Chondrocyte (in vitro differentiated cells): Measurements from ENCODE around the gene STEAP1B. TPM values are rescaled to one million over a fixed set of nuclear protein-coding genes. Genes with fewer than 3 reads are reported as not detected.
A peak's percentile ranks its signal among the peaks of the same experiment; 100 is the strongest.

ENCODE experiments used
- DNase-seq: peaks from one replicate; pipeline ENCODE4 v3.0.0; 2021; ENCODE audit warnings: mixed read lengths, low spot score
- H3K27ac Mint-ChIP-seq: one replicate; pipeline ENCODE4 v1.8.0; 2021; ENCODE audit warnings: mild to moderate bottlenecking, moderate library complexity, mixed read lengths; ENCODE audit not compliant: unreplicated experiment
- H3K27me3 Mint-ChIP-seq: 2 replicates; pipeline ENCODE4 v1.8.0; 2021; ENCODE audit warnings: low read depth, mixed read lengths
- H3K36me3 Mint-ChIP-seq: 2 replicates; pipeline ENCODE4 v1.8.0; 2021; ENCODE audit warnings: low read depth, mixed read lengths
- H3K4me1 Mint-ChIP-seq: 2 replicates; pipeline ENCODE4 v1.8.0; 2021; ENCODE audit warnings: low read depth, mild to moderate bottlenecking, mixed read lengths
- H3K4me3 Mint-ChIP-seq: one replicate; pipeline ENCODE4 v1.8.0; 2021; ENCODE audit warnings: mild to moderate bottlenecking, moderate library complexity, mixed read lengths; ENCODE audit not compliant: unreplicated experiment
- H3K9me3 Mint-ChIP-seq: 2 replicates; pipeline ENCODE4 v1.8.0; 2021; ENCODE audit warnings: low read depth, mixed read lengths
- total RNA-seq: library from RNA; stranded (reverse); gene quantifications from 3 replicates; pipeline ENCODE4 v1.2.1, GENCODE V29; 2021
- TF ChIP-seq, protein P1 (sequence below): fragments of 200-600 bp; sonication (generic); IDR thresholded peaks from 2 replicates; pipeline ENCODE4 v1.5.0; 2021; ENCODE audit warnings: antibody characterized with exemption, mild to moderate bottlenecking, moderate library complexity

STEAP1B gene
- total RNA-seq, 1 donor from 2014 or later: 4.2 TPM

DNA sequence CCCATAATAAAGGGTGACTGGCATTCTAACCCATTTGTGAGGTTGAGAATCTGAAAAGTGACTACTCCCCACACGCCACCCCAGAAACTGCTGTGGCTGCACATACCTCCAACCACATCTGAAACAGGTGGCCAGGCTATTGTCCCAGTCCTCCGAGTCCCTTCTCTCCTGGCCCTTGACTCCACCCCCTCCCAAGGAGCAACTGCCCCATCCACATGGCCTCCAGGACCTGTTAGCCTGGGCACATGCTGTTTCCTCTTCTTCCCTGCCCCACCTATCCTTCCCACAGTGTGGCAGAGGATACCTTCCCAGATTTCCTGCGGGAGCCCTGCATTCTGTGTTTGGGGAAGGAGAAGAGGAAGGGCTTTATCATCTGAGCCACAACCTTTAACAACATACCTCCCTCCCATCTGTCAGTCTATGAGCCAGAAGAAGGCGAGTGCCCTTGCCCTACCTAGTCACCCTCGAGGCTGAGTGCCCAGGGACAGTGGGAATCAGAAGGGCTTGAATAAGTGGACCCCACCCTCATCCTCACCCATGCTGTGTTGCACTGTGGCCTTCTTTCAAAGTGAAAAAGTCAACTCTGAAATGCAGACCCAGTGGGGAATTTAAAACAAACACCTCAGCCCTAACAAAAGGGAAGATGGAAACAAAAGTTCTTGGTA lies 11.9 kb downstream of the STEAP1B start:
- no peaks in the 10 kb centered on the region for H3K36me3 Mint-ChIP-seq
- no peaks in the 10 kb centered on the region for H3K27me3 Mint-ChIP-seq
- no peak overlapping the region for H3K27ac Mint-ChIP-seq
- H3K9me3 Mint-ChIP-seq: peaks cover 3% of the 10 kb centered on the region
- no peak overlapping the region for H3K4me3 Mint-ChIP-seq
- TF ChIP-seq, protein P1, sequence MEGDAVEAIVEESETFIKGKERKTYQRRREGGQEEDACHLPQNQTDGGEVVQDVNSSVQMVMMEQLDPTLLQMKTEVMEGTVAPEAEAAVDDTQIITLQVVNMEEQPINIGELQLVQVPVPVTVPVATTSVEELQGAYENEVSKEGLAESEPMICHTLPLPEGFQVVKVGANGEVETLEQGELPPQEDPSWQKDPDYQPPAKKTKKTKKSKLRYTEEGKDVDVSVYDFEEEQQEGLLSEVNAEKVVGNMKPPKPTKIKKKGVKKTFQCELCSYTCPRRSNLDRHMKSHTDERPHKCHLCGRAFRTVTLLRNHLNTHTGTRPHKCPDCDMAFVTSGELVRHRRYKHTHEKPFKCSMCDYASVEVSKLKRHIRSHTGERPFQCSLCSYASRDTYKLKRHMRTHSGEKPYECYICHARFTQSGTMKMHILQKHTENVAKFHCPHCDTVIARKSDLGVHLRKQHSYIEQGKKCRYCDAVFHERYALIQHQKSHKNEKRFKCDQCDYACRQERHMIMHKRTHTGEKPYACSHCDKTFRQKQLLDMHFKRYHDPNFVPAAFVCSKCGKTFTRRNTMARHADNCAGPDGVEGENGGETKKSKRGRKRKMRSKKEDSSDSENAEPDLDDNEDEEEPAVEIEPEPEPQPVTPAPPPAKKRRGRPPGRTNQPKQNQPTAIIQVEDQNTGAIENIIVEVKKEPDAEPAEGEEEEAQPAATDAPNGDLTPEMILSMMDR: no peak
- no peak for DNase-seq
- H3K4me1 Mint-ChIP-seq: peaks cover 15% of the 10 kb centered on the region

DNA sequence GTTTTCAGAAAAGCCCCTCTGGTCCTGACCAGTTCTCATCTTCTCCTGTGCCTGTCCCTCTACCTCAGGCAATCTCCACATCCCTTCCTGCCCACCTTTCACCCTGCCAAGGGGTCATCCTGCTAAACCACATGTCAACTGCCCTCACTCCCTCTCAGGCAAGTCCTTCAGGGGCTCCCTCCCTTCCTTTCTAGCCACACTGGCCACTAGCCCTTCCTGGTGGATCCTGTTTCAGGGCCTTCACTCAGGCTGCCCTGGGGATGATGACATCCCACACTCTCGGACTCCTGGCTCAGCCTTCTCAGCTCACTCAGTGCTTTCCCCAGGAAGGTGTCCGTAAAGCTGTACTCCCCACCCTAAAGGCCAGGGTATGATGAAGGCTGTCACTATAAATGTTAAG lies 13.4 kb downstream of the STEAP1B start:
- TF ChIP-seq, protein P1: no peak
- H3K27ac Mint-ChIP-seq: peak overlapping the region; percentile 39
- DNase-seq: no peak
- no peaks in the 10 kb centered on the region for H3K27me3 Mint-ChIP-seq
- peaks cover 17% of the 10 kb centered on the region for H3K4me1 Mint-ChIP-seq
- peaks cover 3% of the 10 kb centered on the region for H3K9me3 Mint-ChIP-seq
- H3K4me3 Mint-ChIP-seq: no peak overlapping the region
- H3K36me3 Mint-ChIP-seq: no peaks in the 10 kb centered on the region

DNA sequence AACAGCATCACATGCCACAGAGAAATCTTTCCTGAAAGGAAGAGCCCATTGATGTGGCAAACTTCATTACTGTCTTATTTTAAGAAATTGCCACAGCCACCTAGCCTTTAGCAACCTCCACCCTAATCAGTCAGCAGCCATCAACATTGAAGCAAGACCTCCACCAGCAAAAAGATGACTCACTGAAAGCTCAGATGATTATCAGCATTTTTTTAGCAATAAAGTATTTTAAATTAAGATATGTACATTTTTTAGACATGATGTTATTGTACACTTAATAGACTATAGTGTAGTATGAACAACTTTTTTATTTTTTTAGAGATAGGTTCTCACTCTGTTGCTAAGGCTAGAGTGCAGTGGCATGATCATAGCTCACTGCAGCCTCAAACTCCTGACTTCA lies 14.8 kb downstream of the STEAP1B start:
- TF ChIP-seq, protein P1: no peak
- DNase-seq: no peak
- H3K27ac Mint-ChIP-seq: no peak overlapping the region
- H3K4me1 Mint-ChIP-seq: peaks cover 19% of the 10 kb centered on the region
- H3K36me3 Mint-ChIP-seq: no peaks in the 10 kb centered on the region
- peaks cover 3% of the 10 kb centered on the region for H3K9me3 Mint-ChIP-seq
- H3K4me3 Mint-ChIP-seq: no peak overlapping the region
- no peaks in the 10 kb centered on the region for H3K27me3 Mint-ChIP-seq

DNA sequence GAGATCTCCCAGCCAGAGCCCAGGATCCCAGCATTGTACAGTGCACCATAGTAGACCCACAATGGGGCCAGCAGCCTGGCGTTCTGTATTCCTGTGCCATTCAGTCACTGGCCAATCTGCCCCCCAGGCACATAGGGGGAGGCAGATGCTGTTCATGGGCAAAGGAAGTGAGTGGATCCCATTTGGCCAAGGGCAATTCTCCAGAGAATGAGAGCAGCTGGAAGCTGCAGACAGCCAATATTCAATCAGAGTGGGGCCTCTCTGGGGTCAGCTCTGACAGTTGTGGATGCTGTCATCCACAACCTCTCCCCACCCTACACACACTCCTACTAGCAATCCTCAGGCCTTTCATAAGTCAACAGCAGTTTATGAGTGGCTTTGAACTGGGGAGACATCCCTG lies 17.5 kb downstream of the STEAP1B start:
- Mint-ChIP-seq H3K36me3 (no peaks in the 10 kb centered on the region), H3K27ac (no peak overlapping the region), H3K4me1 (peaks cover 14% of the 10 kb centered on the region), H3K4me3 (no peak overlapping the region), H3K27me3 (no peaks in the 10 kb centered on the region), H3K9me3 (peaks cover 3% of the 10 kb centered on the region)
- DNase-seq: no peak
- TF ChIP-seq, protein P1: no peak

DNA sequence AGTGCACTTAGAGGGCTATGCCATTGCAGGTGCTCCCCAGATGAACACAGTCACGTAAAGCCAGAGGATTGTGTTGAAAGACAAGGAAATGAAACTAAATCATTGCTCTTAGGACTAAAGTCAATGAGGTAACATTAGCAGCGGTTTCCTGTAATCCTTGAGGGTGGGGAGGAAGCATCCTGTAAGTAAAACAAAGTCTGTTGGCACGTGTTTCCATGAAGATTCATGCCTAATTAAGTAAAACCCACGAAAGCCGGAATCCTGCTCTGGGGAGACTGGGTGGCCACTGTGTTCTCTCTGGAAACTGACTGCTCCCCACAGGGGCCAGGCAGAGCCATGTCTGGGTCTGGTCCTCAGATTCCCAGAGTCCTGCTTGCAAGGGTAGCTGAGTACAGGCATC lies 18.3 kb downstream of the STEAP1B start:
- no peaks in the 10 kb centered on the region for H3K27me3 Mint-ChIP-seq
- H3K4me1 Mint-ChIP-seq: peaks cover 14% of the 10 kb centered on the region
- DNase-seq: no peak
- H3K27ac Mint-ChIP-seq: no peak overlapping the region
- H3K9me3 Mint-ChIP-seq: peaks cover 3% of the 10 kb centered on the region
- no peak overlapping the region for H3K4me3 Mint-ChIP-seq
- H3K36me3 Mint-ChIP-seq: no peaks in the 10 kb centered on the region
- TF ChIP-seq, protein P1: no peak
